SU-DHL-6 (cell line): Measurements from ENCODE around the gene RGL1.

ENCODE experiments used
- EZH2phosphoT487 ChIP-seq: fragments of 200-600 bp; sonication (generic), shearing (Covaris generic); conservative IDR thresholded peaks from 2 replicates; pipeline ENCODE4 v1.6.1; 2018; ENCODE audit warnings: mild to moderate bottlenecking, antibody characterized with exemption, low read length, moderate library complexity, mixed read lengths
- TF ChIP-seq, protein P1 (sequence below): fragments of 200-600 bp; sonication (generic); IDR thresholded peaks from one replicate; pipeline ENCODE4 v1.5.1; 2017; ENCODE audit warnings: antibody characterized with exemption, mild to moderate bottlenecking, low read length, moderate library complexity; ENCODE audit not compliant: insufficient read depth, poor library complexity, severe bottlenecking

DNA sequence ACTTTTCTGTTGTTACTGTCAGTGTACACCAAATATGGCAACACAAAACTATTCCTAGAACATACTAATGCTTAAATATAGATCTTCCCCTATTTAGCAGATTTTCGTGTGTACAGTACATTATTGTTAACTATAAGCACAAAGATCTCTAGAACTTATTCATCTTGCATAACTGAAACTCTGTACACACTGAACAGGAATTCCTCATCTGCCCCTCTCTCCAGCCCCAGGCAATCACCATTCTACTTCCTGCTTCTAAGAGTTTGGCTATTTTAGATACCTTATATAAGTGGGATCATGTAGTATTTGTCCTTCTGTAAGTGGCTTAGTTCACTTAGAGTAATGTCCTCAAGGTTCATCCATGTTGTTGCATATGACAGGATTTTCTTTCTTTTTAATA is 4.5 kb upstream of the RGL1 start:
- TF ChIP-seq, protein P1, sequence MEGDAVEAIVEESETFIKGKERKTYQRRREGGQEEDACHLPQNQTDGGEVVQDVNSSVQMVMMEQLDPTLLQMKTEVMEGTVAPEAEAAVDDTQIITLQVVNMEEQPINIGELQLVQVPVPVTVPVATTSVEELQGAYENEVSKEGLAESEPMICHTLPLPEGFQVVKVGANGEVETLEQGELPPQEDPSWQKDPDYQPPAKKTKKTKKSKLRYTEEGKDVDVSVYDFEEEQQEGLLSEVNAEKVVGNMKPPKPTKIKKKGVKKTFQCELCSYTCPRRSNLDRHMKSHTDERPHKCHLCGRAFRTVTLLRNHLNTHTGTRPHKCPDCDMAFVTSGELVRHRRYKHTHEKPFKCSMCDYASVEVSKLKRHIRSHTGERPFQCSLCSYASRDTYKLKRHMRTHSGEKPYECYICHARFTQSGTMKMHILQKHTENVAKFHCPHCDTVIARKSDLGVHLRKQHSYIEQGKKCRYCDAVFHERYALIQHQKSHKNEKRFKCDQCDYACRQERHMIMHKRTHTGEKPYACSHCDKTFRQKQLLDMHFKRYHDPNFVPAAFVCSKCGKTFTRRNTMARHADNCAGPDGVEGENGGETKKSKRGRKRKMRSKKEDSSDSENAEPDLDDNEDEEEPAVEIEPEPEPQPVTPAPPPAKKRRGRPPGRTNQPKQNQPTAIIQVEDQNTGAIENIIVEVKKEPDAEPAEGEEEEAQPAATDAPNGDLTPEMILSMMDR, result no peak
- TF ChIP-seq EZH2phosphoT487, result no peak
